ENCODE results near the gene MYO1E.

MYO1E gene

DNA sequence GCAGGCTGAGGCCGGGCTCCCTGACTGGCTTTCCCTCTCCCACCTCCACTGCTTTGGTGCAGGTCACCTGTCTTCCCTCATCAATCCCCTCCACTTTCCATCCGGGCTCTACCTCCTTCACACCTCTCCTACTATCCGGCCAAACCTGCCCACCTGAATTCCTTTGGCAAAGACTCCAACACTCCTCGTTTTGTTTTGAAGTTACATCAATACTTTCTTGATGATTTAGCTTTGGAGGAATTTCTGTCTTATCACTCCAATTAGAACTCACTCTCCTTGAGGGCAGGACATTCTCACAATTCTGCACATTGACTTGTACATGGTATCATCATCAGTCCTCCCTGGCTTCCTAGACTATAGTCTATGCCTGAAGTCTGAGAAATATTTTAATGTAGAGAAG, 145.7 kb downstream of the MYO1E start:
- DNase-seq (ENCODE audit: low read depth): no peak

DNA sequence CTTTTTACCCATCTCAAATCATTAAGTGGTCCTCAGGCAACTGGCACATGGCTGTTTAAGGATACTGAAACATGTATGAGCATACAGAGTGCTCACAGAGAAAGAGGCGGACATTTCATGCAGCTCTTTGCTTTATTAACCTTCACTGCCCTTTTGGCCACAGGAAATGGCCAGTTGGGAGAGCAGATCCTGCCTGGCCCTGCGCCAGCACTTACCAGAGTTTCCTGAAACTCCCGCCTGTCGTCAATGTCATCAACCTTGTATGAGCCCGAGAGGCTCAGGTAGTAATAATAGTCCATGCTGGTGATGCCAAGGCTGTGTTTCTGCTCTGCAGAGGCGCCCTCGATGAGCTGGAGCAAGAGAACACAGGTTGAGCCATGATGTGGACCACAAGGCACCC, 148.2 kb downstream of the MYO1E start:
- peak; percentile 16 for DNase-seq (ENCODE audit: low read depth)

DNA sequence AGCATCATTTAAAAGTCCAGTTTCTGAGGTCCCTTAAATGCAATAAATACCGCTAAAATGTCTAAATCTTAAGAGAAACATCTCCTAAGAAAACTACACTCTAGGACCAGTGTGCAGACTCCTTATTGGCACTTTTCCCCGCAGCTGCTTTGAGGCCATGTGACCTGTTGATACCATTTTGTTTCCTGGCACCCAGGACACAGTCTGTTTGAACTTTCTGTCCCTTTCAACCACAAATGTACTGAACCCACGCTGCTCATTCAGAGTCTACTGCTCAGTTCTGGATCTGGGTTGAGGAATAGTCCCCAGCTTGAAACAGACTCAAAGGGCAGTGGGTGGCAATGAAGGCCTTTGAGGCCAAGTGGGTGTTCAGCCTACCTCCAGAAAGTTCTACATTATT, 148.9 kb downstream of the MYO1E start:
- DNase-seq (ENCODE audit: low read depth): peak; percentile 30

DNA sequence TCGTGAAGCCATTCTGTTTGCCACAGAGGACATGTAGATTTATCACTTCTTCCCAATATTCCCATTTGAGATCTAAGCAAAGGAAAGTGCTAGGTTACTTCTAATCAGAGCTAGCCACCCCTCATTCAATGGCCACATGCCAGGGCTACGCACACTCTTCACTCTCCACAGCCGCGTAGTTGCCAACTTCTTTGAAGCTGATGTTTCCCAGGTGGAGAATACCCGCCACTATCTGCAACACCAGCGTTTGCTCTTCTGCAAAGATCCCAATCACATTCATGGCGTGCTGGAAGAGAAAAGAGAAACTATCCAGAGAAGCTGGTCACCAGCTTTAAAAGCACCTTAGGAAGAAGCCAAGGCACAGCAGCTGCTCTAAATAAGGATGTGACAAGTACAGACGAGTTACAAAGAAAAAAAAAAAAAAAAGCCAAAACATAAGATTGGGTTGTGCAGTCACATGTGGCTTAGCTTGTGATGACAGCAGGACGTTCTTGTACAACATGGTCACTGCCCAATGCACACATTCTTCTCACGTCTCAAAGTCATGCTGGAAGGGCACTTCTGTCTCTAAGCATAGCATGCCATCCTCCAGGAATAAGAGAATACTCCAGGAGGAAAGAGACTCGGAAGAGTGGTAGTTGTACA, 149.6 kb downstream of the MYO1E start:
- no peak for DNase-seq (ENCODE audit: low read depth)

DNA sequence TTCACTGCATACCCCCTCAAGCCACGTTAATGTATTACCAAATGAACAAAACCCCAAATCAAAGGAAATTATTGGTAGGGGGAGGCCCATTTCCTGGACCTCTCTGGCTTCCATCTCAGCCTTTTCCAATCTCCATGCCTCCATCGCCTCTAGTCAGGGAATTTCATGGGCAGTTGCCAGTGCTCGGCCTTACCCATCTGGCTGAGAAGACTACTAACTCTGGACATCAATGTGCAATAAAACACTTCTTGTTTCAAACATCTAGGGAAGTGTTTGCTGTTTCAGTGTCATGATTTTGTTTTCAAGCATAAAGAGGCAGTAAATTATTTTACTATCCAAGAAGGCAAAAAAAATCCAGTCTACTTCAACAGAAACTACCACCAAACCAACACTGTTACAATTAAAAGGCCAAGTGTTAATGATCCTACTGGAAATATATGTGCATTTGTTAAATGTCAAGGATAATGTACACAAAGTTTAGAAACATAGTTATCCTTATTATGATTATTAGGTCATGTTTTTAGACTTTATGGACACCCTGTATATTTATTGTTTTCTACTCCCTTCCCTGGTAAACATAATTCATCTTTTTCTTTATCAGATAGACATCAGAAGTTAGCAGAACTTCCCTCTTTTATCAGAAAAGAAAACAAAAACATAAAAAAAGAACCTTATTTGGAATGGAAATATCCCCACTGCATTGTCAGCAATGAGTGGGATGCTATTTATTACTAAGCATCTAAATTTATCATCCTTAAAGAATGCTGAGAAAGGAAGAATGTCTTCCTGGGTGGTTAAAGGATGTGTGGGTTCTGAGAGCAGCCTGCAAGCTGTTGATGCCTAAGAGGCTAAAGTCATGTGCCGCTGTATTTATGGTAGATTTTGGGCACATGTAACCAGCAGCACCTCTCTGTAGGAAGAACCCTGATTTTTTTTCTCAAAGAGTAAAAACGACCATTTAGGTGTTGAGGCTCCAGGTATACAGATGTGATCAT, 150.9 kb downstream of the MYO1E start:
- peak; percentile 94 for DNase-seq (ENCODE audit: low read depth)

DNA sequence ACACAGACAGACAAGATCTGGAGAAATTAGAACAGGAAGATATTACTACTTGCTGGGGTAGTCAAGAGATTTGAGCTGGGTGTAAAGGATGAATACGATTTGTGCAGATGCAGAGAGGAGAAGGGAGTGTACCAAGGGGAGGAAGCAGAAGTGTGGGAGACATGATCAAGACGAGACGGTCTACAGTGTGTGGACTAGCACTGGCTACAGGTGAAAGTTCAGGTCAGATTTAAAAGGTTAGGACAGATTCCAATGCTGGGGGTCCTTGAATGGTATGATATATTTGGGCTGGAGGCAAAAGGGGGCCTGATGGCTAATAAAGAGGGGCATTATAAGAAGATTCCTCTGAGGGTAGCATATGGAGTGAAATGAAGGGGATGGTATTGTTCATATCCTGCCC, 154.0 kb downstream of the MYO1E start:
- no peak for DNase-seq (ENCODE audit: low read depth)

DNA sequence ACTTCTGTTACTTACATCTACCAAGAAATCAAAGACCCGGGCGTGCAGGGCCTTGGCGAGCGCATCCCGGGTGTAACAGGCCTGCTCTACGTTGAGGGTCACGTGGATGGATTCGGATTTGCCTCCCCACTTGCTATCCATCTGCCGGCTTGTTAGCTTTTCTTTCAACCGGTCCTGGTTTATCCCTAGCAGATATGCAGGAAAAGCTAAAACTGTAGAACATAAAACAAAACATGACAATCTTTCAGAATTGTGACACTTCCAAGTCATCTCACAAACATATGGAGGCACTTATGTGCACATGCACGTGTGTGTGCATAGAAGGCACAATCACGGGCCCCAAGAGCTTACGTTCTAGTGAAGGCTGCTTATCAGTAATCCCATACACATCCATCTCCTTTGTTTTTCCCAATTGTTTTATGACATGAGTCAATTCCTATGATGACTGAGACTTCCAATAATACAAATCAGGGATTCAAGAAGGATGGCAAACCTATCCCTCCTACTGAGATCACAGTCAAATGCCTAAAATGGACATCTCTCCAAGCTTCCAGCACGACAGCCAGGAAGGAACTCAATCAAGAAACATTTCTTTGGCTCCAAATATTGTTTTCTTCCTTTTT, 154.7 kb downstream of the MYO1E start:
- no peak for DNase-seq (ENCODE audit: low read depth)

DNA sequence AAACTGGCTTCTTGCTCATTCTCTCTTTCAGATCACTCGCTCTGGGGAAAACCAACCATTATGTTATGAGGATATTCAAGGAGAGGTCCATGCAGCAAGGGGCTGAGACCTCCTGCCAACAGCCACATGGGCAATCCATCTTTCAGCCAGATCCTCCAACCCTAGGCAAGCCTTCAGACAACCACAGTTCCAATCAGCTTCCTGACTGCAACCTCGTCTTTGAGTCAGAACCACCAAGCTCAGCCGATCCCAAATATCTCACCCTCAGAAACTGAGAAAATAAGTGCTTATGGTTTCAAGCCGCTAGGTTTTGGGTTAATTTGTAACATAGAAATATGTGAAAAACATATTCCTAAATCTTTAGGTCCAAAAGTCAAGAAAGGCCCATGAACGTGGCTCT, 155.8 kb downstream of the MYO1E start:
- DNase-seq (ENCODE audit: low read depth): no peak

DNA sequence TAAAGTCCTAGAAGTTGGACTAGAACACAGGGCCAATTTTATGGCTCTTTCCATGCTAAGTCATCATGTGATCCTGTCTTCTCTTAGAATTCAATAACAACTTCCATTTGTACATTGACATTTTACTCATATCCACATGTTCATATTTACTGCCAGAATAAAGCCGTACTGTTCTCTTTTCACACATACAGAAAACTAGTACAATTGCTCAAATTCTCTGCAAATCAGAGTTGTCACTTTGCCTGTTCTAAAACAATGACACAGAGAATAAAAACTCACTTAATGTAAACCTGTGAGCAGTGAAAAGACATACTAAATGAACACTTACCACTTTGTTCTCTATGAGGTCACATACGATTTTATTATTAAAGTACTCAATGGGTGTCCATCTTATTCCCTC, 162.5 kb downstream of the MYO1E start:
- no peak for DNase-seq (ENCODE audit: low read depth)

DNA sequence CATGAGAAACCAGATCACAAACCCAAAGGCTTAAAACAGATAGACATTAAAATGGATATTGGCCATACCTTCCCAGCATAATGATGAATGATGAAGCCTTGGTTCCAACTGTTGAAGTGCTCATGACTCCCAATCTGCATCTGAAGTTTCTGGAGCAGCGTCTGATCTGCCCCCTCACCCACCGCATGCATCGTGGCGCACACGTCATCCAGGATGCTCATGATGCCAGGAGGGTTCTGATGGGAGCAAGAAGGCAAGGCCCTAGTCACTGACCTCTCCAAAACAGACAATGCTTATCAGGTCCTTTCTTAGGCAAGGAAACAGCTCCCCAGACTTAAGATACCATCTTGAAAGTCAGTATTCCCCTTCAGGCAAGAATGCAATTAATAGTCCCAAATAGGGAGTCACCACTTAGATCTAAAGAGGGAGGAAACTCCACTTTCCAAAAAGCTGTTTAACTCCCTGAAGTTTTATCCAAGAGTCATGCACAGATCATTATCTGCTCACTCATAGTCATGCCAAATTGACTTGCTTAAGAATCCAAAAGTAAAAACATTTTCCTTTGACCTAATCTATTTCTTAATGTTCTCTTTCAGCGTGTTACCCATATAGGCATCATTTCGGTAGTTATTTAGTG, 163.9 kb downstream of the MYO1E start:
- DNase-seq (ENCODE audit: low read depth): no peak

DNA sequence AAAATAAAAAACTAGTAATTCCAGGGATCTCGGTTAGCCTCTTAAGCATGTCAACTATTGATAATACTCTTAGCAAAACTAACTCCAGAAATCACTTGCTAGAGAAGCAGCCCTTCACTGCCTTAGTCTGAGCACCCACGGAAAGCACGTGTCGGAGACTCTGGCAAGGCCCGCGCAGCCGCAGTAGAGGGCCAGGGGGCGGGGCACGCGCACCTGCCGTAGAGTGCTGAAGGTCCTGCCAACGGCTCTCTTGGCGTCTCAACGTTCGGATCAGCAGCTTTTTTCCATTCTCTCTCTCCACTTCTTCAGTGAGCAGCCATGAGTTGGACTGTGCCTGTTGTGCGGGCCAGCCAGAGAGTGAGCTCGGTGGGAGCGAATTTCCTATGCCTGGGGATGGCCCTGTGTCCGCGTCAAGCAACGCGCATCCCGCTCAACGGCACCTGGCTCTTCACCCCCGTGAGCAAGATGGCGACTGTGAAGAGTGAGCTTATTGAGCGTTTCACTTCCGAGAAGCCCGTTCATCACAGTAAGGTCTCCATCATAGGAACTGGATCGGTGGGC, 166.0 kb downstream of the MYO1E start, which contains the start of gene LDHAL6B:
Gene LDHAL6B, plus strand, starts transcription at position 221 of the 561 bp plus-strand sequence. Its CDS starts 98 bp downstream, at position 319.
- no peak for DNase-seq (ENCODE audit: low read depth)

DNA sequence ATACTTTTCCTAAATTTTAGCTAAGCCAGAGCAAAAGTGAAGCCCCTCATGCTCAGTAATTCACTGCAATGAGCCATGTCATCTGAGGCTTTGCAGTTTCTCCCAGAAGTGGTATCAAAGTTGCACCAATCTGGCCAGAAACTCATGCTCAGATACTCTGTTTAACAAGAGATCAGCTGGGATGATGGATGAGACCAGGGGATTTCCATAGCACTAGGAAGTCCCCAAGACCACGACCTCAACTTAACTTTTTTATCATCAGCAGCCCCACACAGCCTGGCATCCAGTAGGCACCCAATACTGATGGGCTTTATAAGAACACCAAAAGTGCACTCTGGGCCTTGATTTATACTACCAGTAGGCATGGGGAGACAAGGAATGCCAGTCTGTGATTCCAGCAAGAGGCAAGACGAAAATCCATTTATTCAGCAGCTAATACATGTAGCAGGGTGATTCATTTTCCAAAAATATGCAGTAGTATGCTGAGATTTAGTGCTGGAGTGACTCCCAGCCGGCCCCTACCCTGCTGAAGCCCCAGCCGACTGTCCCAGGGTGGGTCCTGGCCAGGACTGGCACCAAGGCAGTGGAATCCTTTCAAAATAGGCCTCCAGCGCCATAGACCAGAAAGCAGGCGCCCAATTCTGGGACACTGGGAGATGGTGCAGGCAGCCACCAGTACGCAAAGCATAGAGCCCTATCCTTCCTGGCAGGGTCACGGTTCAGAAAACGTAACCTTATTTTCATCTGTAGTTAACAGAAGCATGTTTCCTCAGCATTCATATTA, 166.6 kb downstream of the MYO1E start:
- no peak for DNase-seq (ENCODE audit: low read depth)

DNA sequence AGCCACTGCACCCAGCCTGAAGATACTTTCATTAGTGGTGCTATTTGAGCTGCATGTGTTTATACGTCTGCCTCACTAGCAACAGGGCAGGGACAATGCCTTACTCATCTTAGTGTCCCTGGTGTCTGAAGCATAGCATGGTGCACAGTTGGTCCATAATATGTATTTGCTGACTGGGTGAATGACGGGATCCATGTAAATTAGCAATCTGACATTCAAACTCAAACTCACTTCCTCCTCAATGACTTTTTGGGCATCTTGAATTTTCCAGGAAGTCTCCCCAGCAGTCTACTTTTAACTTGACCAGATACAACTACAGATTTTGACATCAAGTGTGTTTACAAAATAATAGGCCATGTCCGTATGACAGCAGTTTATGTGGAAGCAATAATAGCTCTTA, 169.0 kb downstream of the MYO1E start:
- no peak for DNase-seq (ENCODE audit: low read depth)

DNA sequence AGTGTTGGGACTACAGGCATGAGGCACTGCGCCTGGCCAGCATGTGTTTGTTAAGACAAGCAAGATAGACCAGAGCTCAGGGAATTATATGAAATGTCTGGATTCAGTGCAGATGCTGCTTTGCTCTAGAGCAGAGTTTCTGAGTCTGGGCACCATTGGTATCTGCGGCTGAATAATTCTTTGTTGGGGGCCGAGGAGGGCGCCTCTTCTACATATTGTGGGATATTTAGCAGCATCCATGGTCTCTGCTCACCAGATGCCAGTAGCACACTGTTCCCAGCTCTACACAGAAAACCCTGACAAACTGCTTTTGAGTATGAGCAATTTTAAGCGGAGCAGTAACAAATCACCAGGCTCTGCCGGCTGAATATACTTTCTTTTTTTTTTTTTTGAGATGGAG, 169.7 kb downstream of the MYO1E start:
- no peak for DNase-seq (ENCODE audit: low read depth)

DNA sequence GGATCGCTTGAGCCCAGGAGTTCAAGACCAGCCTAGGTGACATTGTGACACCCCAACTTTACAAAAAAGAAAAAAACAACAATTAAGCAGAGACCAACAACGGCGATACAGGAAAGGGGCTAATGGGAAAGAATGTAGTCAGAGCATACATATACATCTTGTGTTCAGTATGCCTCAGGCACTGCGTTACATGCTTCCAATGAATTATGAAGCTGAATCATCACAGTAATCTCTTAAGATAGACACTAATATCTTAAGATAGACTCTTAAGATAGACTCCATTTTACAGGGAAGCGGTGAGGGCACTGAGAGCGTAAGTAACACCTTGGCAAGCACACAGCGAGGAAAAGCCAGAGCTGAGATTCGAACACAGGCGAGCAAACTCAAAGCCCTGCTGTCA, 172.1 kb downstream of the MYO1E start:
- DNase-seq (ENCODE audit: low read depth): peak; percentile 61

DNA sequence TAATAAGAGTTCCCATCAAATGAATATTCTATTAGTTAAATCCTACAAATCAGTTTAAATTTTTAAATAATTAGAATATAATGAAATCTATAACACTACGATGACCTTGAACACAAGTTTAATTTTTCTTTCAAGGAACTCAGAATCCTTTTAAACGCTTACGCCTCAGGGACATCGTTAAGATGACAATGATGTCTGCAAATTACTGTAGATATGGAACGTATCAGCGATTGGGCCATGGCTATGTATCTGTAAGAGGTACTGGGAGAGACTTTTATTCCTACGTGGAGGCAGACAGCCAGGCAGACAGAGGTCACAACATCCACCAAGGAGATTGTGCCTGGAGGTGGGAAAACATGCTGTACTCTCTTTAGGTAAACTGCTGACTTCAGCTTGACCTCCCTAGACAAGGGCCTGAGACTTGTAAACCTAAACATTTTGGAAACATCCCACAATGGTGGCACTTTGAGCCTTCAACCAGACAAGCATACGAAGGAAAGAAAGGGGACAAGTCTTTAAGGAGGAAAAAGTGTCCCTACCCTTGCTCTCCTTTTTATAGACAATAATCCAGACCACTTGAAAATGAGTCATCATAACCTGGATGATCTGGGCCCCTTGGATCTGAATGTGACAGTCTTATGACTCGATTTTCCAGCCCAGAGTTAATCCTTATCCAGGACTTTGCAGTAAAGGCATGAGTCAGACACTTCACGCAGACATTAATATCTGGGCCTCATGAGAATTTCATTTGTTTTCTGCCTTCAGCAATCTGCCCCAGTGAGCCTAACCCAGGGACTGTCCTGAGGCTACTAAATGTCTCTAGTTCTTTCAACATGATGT, 172.8 kb downstream of the MYO1E start:
- DNase-seq (ENCODE audit: low read depth): peak; percentile 88

DNA sequence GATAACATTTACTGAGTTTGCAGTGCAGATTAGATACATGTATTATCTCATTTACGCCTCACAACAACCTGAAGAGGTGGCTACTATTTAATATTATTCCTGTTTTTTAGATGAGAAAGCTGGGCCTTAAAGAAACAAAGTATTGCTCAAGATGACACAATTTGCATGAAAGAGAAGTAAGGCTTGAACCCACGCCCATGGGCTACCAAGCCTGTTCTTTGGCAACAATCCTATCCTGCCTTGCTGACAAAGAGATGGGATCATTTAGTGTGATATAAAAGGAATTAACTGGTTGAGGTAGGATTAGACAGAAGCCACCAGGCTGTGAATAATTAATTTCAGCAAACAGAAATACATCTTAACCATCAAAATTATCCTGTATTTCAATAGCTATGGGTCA, 175.2 kb downstream of the MYO1E start:
- no peak for DNase-seq (ENCODE audit: low read depth)

DNA sequence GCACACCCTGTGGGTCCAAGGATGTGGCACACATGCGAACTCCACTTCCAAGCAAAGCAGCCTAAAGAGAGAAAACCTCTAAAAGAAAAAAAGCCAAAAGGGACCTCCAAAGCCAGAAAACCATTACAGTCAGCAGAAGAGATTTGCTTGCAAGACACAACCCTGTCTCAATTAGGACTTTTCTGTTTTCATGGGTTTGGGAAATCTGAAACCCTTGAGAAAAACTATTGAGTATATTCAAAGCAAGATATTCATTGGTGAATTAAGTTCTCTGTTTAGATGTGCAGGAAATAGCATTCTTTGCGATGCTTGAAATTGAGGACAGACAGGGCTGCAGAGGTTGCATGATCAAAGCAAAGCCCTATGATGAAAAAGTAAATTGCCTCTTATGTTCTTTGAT, 176.3 kb downstream of the MYO1E start:
- DNase-seq (ENCODE audit: low read depth): no peak

DNA sequence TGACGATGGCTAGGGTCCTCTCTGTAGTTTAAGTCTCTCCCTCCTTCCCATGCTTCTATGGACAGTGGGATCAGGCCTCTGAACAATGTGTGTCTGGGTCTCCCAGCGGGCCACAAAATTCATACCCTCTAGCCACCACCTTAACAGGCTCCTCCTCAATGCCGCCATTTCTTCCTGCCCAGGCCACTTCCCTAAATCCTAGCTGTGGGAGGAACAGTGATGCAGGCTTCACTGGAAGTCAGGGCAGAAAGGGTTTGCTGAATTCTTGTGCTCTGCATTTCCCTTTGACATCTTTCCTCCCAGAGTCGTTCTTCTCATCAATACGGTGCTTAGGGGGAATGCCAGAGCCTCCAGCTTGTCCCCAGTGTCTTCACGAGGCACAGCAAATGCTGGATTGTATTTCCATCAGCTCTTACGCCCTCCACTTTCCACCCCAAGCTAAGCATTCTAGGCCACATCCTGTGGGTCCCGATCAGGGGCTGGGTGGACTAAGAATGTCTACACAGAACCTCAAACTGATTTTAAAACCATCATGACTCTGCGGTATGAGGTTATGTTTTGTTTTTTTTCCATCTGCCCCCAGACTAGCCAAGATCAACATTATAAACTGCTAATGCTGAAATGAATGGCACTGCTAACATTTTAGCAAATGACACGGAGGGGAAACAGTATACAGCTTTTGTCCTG, 177.9 kb downstream of the MYO1E start:
- no peak for DNase-seq (ENCODE audit: low read depth)

DNA sequence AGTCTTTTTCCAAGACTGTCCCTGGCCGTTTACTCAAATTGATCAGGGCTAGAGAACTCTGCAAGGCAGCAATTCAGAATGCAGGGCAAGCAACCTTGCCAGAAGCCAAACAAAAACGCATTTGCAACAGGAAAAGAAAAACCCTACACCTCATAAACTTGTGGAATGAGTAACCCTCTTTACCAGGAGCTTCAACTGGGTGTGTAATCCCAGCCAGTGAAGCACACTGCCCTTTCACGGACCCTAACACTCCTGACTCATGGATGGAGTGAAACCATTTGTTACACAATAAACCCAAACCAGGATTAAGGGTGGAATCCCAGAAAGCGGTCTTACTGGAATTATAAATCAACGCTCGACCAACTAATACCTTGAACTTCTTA, 180.8 kb downstream of the MYO1E start:
- DNase-seq (ENCODE audit: low read depth): peak; percentile 97

All from iris pigment epithelial cell (primary cell).